ENCODE data around the gene HYOU1.

DNA sequence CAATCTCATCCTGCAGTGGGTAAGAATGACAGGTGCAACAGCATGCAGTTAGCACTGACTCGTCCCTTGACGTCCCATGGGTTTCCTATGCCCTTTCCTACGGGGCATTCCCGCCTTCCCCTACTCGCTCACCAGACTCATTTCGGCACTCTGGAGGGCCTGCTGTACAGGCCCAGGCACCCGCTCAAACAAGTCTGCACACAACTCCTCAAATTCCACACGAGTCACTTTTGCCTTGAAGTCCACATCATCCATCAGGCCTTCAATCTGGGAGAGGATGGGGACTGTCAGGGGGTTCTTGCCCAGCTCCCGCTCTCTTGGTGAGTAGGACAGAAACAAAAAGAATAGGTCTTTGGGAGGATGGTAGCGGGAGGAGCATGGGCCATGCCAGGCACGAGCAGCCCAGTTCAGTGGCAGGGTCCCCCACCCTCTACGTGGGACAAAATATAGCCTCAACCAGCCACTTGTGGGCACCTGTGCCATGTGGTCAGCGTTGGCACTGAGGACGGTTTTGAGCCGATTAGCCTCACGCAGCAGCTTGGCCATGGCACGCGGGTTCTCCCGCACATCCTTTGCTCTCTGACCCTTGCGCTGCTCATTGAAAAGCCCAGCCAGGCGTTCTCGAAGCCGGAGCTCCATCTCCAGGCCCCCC lies 4.7 kb downstream of the HYOU1 start:
- TF ChIP-seq, protein P1, sequence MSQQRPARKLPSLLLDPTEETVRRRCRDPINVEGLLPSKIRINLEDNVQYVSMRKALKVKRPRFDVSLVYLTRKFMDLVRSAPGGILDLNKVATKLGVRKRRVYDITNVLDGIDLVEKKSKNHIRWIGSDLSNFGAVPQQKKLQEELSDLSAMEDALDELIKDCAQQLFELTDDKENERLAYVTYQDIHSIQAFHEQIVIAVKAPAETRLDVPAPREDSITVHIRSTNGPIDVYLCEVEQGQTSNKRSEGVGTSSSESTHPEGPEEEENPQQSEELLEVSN (IDR thresholded peaks at IDR 0.05): no peak
- TF ChIP-seq, protein P2, sequence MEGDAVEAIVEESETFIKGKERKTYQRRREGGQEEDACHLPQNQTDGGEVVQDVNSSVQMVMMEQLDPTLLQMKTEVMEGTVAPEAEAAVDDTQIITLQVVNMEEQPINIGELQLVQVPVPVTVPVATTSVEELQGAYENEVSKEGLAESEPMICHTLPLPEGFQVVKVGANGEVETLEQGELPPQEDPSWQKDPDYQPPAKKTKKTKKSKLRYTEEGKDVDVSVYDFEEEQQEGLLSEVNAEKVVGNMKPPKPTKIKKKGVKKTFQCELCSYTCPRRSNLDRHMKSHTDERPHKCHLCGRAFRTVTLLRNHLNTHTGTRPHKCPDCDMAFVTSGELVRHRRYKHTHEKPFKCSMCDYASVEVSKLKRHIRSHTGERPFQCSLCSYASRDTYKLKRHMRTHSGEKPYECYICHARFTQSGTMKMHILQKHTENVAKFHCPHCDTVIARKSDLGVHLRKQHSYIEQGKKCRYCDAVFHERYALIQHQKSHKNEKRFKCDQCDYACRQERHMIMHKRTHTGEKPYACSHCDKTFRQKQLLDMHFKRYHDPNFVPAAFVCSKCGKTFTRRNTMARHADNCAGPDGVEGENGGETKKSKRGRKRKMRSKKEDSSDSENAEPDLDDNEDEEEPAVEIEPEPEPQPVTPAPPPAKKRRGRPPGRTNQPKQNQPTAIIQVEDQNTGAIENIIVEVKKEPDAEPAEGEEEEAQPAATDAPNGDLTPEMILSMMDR (IDR thresholded peaks at IDR 0.05; ENCODE audit: control extremely low read depth in 1 of 3, insufficient read depth in 1 of 3, low read depth in 1 of 3, low read length in 3 of 3): no peak
- TF ChIP-seq EGR1 (IDR thresholded peaks at IDR 0.05; ENCODE audit: borderline replicate concordance, low read depth, low read length) (no peak), CBX5 (IDR thresholded peaks at IDR 0.05; ENCODE audit: low read depth, low read length) (no peak), MAFK (IDR thresholded peaks at IDR 0.05; ENCODE audit: low read depth, low read length) (no peak), EZH2 (IDR thresholded peaks at IDR 0.05; ENCODE audit: low read depth, low read length, severe bottlenecking) (no peak), RNF2 (IDR thresholded peaks at IDR 0.05; ENCODE audit: borderline replicate concordance, low read depth, low read length, missing control alignments, poor library complexity, severe bottlenecking) (no peak)

All from H1 (cell line).